Gastroesophageal sphincter (tissue), 4 donors: ENCODE data around the gene SUN1. TPM values are rescaled to one million over a fixed set of nuclear protein-coding genes. Genes with fewer than 3 reads are reported as not detected.

Source experiments
- ATAC-seq: fragments of 150-250 bp; one replicate; pipeline ENCODE4 v1.9.1; 2016; ENCODE audit warnings: mild to moderate bottlenecking, moderate library complexity
- H3K27ac ChIP-seq, 4 donors: fragments of 200-600 bp; sonication (generic) in 3 of 4; 1 replicate in 3 of 4; 2 replicates in 1 of 4; pipeline ENCODE4 v1.5.1; 2016 to 2019
- H3K27me3 ChIP-seq: fragments of 200-600 bp; sonication (generic); one replicate; pipeline ENCODE4 v1.5.1; 2019
- H3K36me3 ChIP-seq, 2 donors: fragments of 200-600 bp; sonication (generic); one replicate each; pipeline ENCODE4 v1.5.1; 2019; ENCODE audit warnings: control low read depth in 1 of 2
- H3K4me1 ChIP-seq, 3 donors: fragments of 200-600 bp; sonication (generic); 1 replicate in 2 of 3; 2 replicates in 1 of 3; pipeline ENCODE4 v1.5.1; 2016 to 2019; ENCODE audit warnings: control low read depth in 2 of 3
- H3K4me3 ChIP-seq, 2 donors: fragments of 200-600 bp; sonication (generic); one replicate each; pipeline ENCODE4 v1.5.1; 2019; ENCODE audit warnings: mild to moderate bottlenecking in 1 of 2, moderate library complexity in 1 of 2
- H3K9me3 ChIP-seq, 3 donors: fragments of 200-600 bp; sonication (generic); one replicate each; pipeline ENCODE4 v1.5.1; 2017 to 2019; ENCODE audit warnings: control low read depth in 2 of 3
- CTCF ChIP-seq, 4 experiments: fragments of 200-600 bp in 2 of 4; fragments of 450-650 bp in 2 of 4; sonication (generic) in 1 of 4; IDR thresholded peaks; one replicate each; pipeline ENCODE4 v1.5.1; 2017 to 2019; ENCODE audit warnings: antibody characterized with exemption in 4 of 4, mild to moderate bottlenecking in 2 of 4, moderate library complexity in 2 of 4
- EP300 ChIP-seq: sonication (generic); formaldehyde crosslinking; IDR thresholded peaks from one replicate; pipeline ENCODE4 v1.6.1; 2017; ENCODE audit warnings: antibody characterized with exemption, mild to moderate bottlenecking
- POLR2A ChIP-seq, 2 donors: fragments of 450-650 bp; IDR thresholded peaks; one replicate each; pipeline ENCODE4 v1.6.1; 2017; ENCODE audit warnings: antibody characterized with exemption in 2 of 2, mild to moderate bottlenecking in 2 of 2, moderate library complexity in 1 of 2
- POLR2AphosphoS5 ChIP-seq: sonication (generic); formaldehyde crosslinking; IDR thresholded peaks from one replicate; pipeline ENCODE4 v1.6.1; 2017; ENCODE audit warnings: antibody characterized with exemption
- WGBS, 2 donors: methylation state at CpG; one replicate each; pipeline ENCODE4 v1.1.5; 2018; ENCODE audit warnings: low coverage in 1 of 2; 5-methylcytosine and 5-hydroxymethylcytosine counted together
- total RNA-seq, 4 donors: library from RNA; depleted of rRNA; stranded (reverse); fragments of >200 nt; gene quantifications; one replicate each; pipeline ENCODE4 v1.1.0, GENCODE V29; 2016

Gene SUN1
- total RNA-seq, 4 donors from 2014 or later: 151 to 261 (median 231) TPM

GRCh38 chr7:860149-860548 lies 27.9 kb downstream of the SUN1 start:
- Histone ChIP-seq H3K27me3 (no peaks in the 10 kb centered on the region), H3K36me3 (peaks cover 0 to 100% of the 10 kb centered on the region in 2 donors), H3K9me3 (no peaks in the 10 kb centered on the region), H3K27ac (peak overlapping the region in 1 of 4 donors; percentile 37), H3K4me1 (peaks cover 0 to 14% (median 0%) of the 10 kb centered on the region in 3 donors), H3K4me3 (no peak overlapping the region)
- no peak for ATAC-seq
- no peak for TF ChIP-seq POLR2AphosphoS5
- WGBS, 2 donors: 84 to 90% methylated on average over 5 to 14 of the region's 21 CpGs

- Histone ChIP-seq H3K27ac (no peak overlapping the region), H3K27me3 (no peaks in the 10 kb centered on the region), H3K36me3 (peaks cover 0 to 100% of the 10 kb centered on the region in 2 donors), H3K4me1 (peaks cover 0 to 24% (median 0%) of the 10 kb centered on the region in 3 donors), H3K9me3 (no peaks in the 10 kb centered on the region), H3K4me3 (no peak overlapping the region)
- TF ChIP-seq CTCF (IDR thresholded peaks at IDR 0.05): no peak
- no peak for TF ChIP-seq POLR2AphosphoS5
- TF ChIP-seq POLR2A (IDR thresholded peaks at IDR 0.05): no peak
- TF ChIP-seq EP300: no peak
- no peak for ATAC-seq
- WGBS, 2 donors: 87% methylated on average over 6 of the region's 9 CpGs; no CpG with 5 or more reads in 1 of the 2 donors
These were observed 28.9 kb downstream of the SUN1 start for GRCh38 chr7:861222-861621.

- Histone ChIP-seq H3K27me3 (no peaks in the 10 kb centered on the region), H3K4me1 (peaks cover 0 to 30% (median 4%) of the 10 kb centered on the region in 3 donors), H3K4me3 (no peak overlapping the region), H3K27ac (peak overlapping the region in 1 of 4 donors; percentile 88), H3K36me3 (peaks cover 0 to 100% of the 10 kb centered on the region in 2 donors), H3K9me3 (no peaks in the 10 kb centered on the region)
- 75 to 83% methylated on average over 3 to 5 of the region's 6 CpGs for WGBS, 2 donors
- no peak for ATAC-seq
- TF ChIP-seq EP300 (no peak), CTCF (IDR thresholded peaks at IDR 0.05) (no peak), POLR2AphosphoS5 (no peak), POLR2A (IDR thresholded peaks at IDR 0.05) (no peak)
These were observed 29.9 kb downstream of the SUN1 start for GRCh38 chr7:862157-862556.

- Histone ChIP-seq H3K4me3 (no peak overlapping the region), H3K27me3 (no peaks in the 10 kb centered on the region), H3K27ac (peak overlapping the region in 2 of 4 donors; percentile 45 to 88), H3K36me3 (peaks cover 0 to 100% of the 10 kb centered on the region in 2 donors), H3K4me1 (peaks cover 0 to 30% (median 13%) of the 10 kb centered on the region in 3 donors), H3K9me3 (no peaks in the 10 kb centered on the region)
- 67 to 86% methylated on average over 3 to 6 of the region's 16 CpGs for whole genome bisulfite sequencing, 2 donors
- TF ChIP-seq POLR2A (IDR thresholded peaks at IDR 0.05) (no peak), CTCF (IDR thresholded peaks at IDR 0.05) (no peak), EP300 (no peak), POLR2AphosphoS5 (no peak)
- no peak for ATAC-seq
These were observed 30.8 kb downstream of the SUN1 start for GRCh38 chr7:863106-863505.

- no peak for ATAC-seq
- WGBS, 2 donors: 76 to 100% methylated on average over 1 to 2 of the region's 25 CpGs
- Histone ChIP-seq H3K9me3 (no peaks in the 10 kb centered on the region), H3K4me3 (no peak overlapping the region), H3K4me1 (peaks cover 0 to 46% (median 15%) of the 10 kb centered on the region in 3 donors), H3K36me3 (peaks cover 0 to 93% of the 10 kb centered on the region in 2 donors), H3K27ac (peak overlapping the region; percentile 68 to 97 (median 90)), H3K27me3 (no peaks in the 10 kb centered on the region)
- TF ChIP-seq CTCF (IDR thresholded peaks at IDR 0.05): no peak
- no peak for TF ChIP-seq POLR2AphosphoS5
- TF ChIP-seq EP300: no peak
- TF ChIP-seq POLR2A (IDR thresholded peaks at IDR 0.05): no peak
These were observed 33.6 kb downstream of the SUN1 start for GRCh38 chr7:865921-866320.
